ENCODE measurements around the gene ATP2A2.

GRCh38 chr12:110277530-110278254 is 3.4 kb upstream of the ATP2A2 start:
- no peak for TF ChIP-seq CTCF (IDR thresholded peaks at IDR 0.05)
- no peak for TF ChIP-seq ZFX (IDR thresholded peaks at IDR 0.05; ENCODE audit: borderline replicate concordance)
